A549 (cell line): ENCODE data around the gene NDUFB10. TPM values are rescaled to one million over a fixed set of nuclear protein-coding genes. Genes with fewer than 3 reads are reported as not detected.

ENCODE experiments used
- BCL3 ChIP-seq: fragments of >200 bp; sonication (Bioruptor Twin); formaldehyde crosslinking; IDR thresholded peaks from 3 replicates; pipeline ENCODE4 v1.6.1; 2016
- CBX2 ChIP-seq: fragments of 200-600 bp; sonication (generic); IDR thresholded peaks from 2 replicates; pipeline ENCODE4 v1.6.1; 2016; ENCODE audit warnings: low read depth, mild to moderate bottlenecking, borderline replicate concordance
- CHD2 ChIP-seq: fragments of 150-350 bp; IDR thresholded peaks from 2 replicates; pipeline ENCODE4 v1.6.1; 2014; ENCODE audit warnings: low read length; ENCODE audit not compliant: partially characterized antibody
- CTCF ChIP-seq: fragments of >200 bp; sonication (Bioruptor Twin); formaldehyde crosslinking; IDR thresholded peaks from 3 replicates; pipeline ENCODE4 v1.5.1; 2016
- EHF ChIP-seq: fragments of 250-450 bp; sonication (Bioruptor Pico); IDR thresholded peaks from 2 replicates; pipeline ENCODE4 v1.5.0; 2020; ENCODE audit warnings: mild to moderate bottlenecking
- EHMT2 ChIP-seq: fragments of 200-600 bp; sonication (generic); IDR thresholded peaks from 2 replicates; pipeline ENCODE4 v1.6.1; 2016; ENCODE audit warnings: antibody characterized with exemption, low read depth, mild to moderate bottlenecking, moderate library complexity
- ELK1 ChIP-seq: fragments of 150-350 bp; IDR thresholded peaks from 2 replicates; pipeline ENCODE4 v1.6.1; 2014; ENCODE audit warnings: low read depth, mild to moderate bottlenecking, low read length
- HDAC2 ChIP-seq: fragments of 200-600 bp; sonication (generic); IDR thresholded peaks from 2 replicates; pipeline ENCODE4 v1.6.1; 2016
- HEYL ChIP-seq: fragments of 250-450 bp; sonication (Bioruptor Pico); IDR thresholded peaks from 2 replicates; pipeline ENCODE4 v1.8.0; 2021; ENCODE audit warnings: mild to moderate bottlenecking, moderate library complexity
- HMGXB4 ChIP-seq: fragments of 250-450 bp; sonication (Bioruptor Pico); IDR thresholded peaks from 2 replicates; pipeline ENCODE4 v1.5.0; 2021; ENCODE audit warnings: mild to moderate bottlenecking, moderate library complexity, borderline replicate concordance
- JUN ChIP-seq, 2 experiments: fragments of >200 bp; sonication (Bioruptor Twin); formaldehyde crosslinking; IDR thresholded peaks; 2 replicates in 1 of 2; 3 replicates in 1 of 2; pipeline ENCODE4 v1.6.1; 2016 to 2017
- JUNB ChIP-seq: fragments of >200 bp; sonication (Bioruptor Twin); formaldehyde crosslinking; IDR thresholded peaks from 2 replicates; pipeline ENCODE4 v1.6.1; 2016
- KDM5A ChIP-seq: fragments of 200-600 bp; sonication (generic); IDR thresholded peaks from 2 replicates; pipeline ENCODE4 v1.6.1; 2016; ENCODE audit warnings: antibody characterized with exemption, mild to moderate bottlenecking
- MAX ChIP-seq: IDR thresholded peaks from 2 replicates; pipeline ENCODE4 v1.6.1; 2012
- MYC ChIP-seq: IDR thresholded peaks from 2 replicates; pipeline ENCODE4 v1.6.1; 2012; ENCODE audit warnings: mild to moderate bottlenecking, inconsistent platforms, low read length, improper control_type of control experiment, borderline replicate concordance
- NPAS2 ChIP-seq: fragments of 250-450 bp; sonication (Bioruptor Pico); IDR thresholded peaks from 2 replicates; pipeline ENCODE4 v1.8.0; 2022; ENCODE audit warnings: mild to moderate bottlenecking, moderate library complexity, borderline replicate concordance
- PBX3 ChIP-seq: IDR thresholded peaks from 2 replicates; pipeline ENCODE4 v1.6.1; 2012
- PHF8 ChIP-seq: fragments of 200-600 bp; sonication (generic); IDR thresholded peaks from 2 replicates; pipeline ENCODE4 v1.6.1; 2016; ENCODE audit warnings: low read depth, mild to moderate bottlenecking, antibody characterized with exemption, moderate library complexity, borderline replicate concordance
- POLR2A ChIP-seq: IDR thresholded peaks from 2 replicates; pipeline ENCODE4 v1.6.1; 2012; ENCODE audit warnings: mild to moderate bottlenecking, low read length
- POLR2AphosphoS2 ChIP-seq: conservative IDR thresholded peaks from 2 replicates; pipeline ENCODE4 v1.6.1; 2012; ENCODE audit warnings: low read length, improper control_type of control experiment, inconsistent platforms
- RAD21 ChIP-seq, 2 experiments: fragments of >200 bp in 1 of 2; sonication (Bioruptor Twin) in 1 of 2; formaldehyde crosslinking in 1 of 2; IDR thresholded peaks in 1 of 2; conservative IDR thresholded peaks in 1 of 2; 2 replicates in 1 of 2; 3 replicates in 1 of 2; pipeline ENCODE4 v1.6.1; 2012 to 2018; ENCODE audit warnings: inconsistent platforms in 1 of 2
- RARB ChIP-seq: fragments of 250-450 bp; sonication (Bioruptor Pico); IDR thresholded peaks from 2 replicates; pipeline ENCODE4 v1.8.0; 2021; ENCODE audit warnings: mild to moderate bottlenecking, moderate library complexity
- TP53 ChIP-seq: fragments of 250-450 bp; sonication (Bioruptor Pico); IDR thresholded peaks from 2 replicates; pipeline ENCODE4 v1.5.0; 2021; ENCODE audit warnings: mild to moderate bottlenecking, moderate library complexity
- USF2 ChIP-seq: fragments of 450-650 bp; IDR thresholded peaks from 2 replicates; pipeline ENCODE4 v1.6.1; 2014; ENCODE audit warnings: antibody characterized with exemption
- ZFP36 ChIP-seq: fragments of 450-650 bp; IDR thresholded peaks from 2 replicates; pipeline ENCODE4 v1.6.1; 2014; ENCODE audit warnings: borderline replicate concordance; ENCODE audit not compliant: partially characterized antibody
- polyA plus RNA-seq, 4 experiments: library from polyadenylated mRNA; depleted of rRNA in 3 of 4; stranded (reverse); fragments of >200 nt; fragmentation: RNase III in 1 of 4; extraction: RNeasy Plus Mini Kit Qiagen cat#74134 plus additional on column Dnase treatment in 1 of 4; gene quantifications; 2 replicates in 3 of 4; 3 replicates in 1 of 4; pipeline ENCODE4 v1.2.3, GENCODE V29; 2011 to 2017

Gene NDUFB10
- polyA plus RNA-seq, 2 of the 4 experiments (the other 2 are of a cell fraction), result 198 to 389 TPM

- TF ChIP-seq KDM5A, result peak; percentile 55
- no peak for TF ChIP-seq EHF (CRISPR knock-in tag)
- peak; percentile 84; the same call in 1 of the 2 replicates for TF ChIP-seq RARB
- TF ChIP-seq NPAS2 (CRISPR knock-in tag), result no peak
- TF ChIP-seq JUN (IDR thresholded peaks at IDR 0.05), result peak; percentile 98 to 100
- peak; percentile 74; the same call in 1 of the 2 replicates for TF ChIP-seq TP53
- TF ChIP-seq PBX3, result peak; percentile 47; the same call in 1 of the 2 replicates
- TF ChIP-seq BCL3, result peak; percentile 100
- TF ChIP-seq CBX2, result no peak
- 0 out of 2 replicates have a peak, but pooled peaks have one; percentile 36 for TF ChIP-seq HDAC2
- TF ChIP-seq MAX, result peak; percentile 99
- TF ChIP-seq POLR2A, result peak; percentile 97
- TF ChIP-seq CHD2, result peak; percentile 92
- no peak for TF ChIP-seq EHMT2
- TF ChIP-seq CTCF, result no peak
- no peak for TF ChIP-seq JUNB
- peak; percentile 52; the same call in 1 of the 2 replicates for TF ChIP-seq HMGXB4
- no peak for TF ChIP-seq ZFP36
- TF ChIP-seq HEYL (CRISPR knock-in tag), result no peak
- TF ChIP-seq RAD21 (conservative IDR thresholded peaks at IDR 0.05 in 1 of 2, IDR thresholded peaks at IDR 0.05 in 1 of 2), result no peak
- TF ChIP-seq PHF8, result peak; percentile 94
- peak; percentile 95 for TF ChIP-seq MYC
- TF ChIP-seq POLR2AphosphoS2, result no peak
- TF ChIP-seq ELK1, result no peak
- no peak; the same call in 1 of the 2 replicates for TF ChIP-seq USF2
These were observed 5.4 kb downstream of the NDUFB10 start, which contains the start of gene RPS2 (continued) for GRCh38 chr16:1964506-1965395.
